Ovary (tissue), 3 donors: ENCODE measurements around the gene PUS3.

Source experiments
- CTCF ChIP-seq, 3 donors: fragments of 450-650 bp in 2 of 3; fragments of 200-600 bp in 1 of 3; IDR thresholded peaks; one replicate each; pipeline versions ENCODE4 v1.5.1 to v1.8.0; 2016 to 2022; ENCODE audit warnings: antibody characterized with exemption in 3 of 3, mild to moderate bottlenecking in 1 of 3
- POLR2A ChIP-seq: fragments of 450-650 bp; IDR thresholded peaks from one replicate; pipeline ENCODE4 v1.6.1; 2017; ENCODE audit warnings: antibody characterized with exemption, mild to moderate bottlenecking, moderate library complexity
- donor health status: DM: no; HTN: no; CAD: no.

GRCh38 chr11:125940145-125940544 lies 37.1 kb upstream of the PUS3 start:
- TF ChIP-seq POLR2A (no peak), CTCF (IDR thresholded peaks at IDR 0.05) (no peak)
